DLD1 (cell line): ENCODE measurements around the gene GMPR2.

Source experiments
- in situ Hi-C: cut with HindIII; loops from 2 replicates; pipeline ENCODE4 v1.10.0; 2017; ENCODE audit warnings: low sequenced_read_pairs

Gene GMPR2

GRCh38 chr14:24232645-24233537, at the start of gene GMPR2:
Gene GMPR2 (plus strand): TSS chr14:24232929. CDS start chr14:24233254, 325 bp downstream.
- in situ Hi-C loops: no loop called here

DNA sequence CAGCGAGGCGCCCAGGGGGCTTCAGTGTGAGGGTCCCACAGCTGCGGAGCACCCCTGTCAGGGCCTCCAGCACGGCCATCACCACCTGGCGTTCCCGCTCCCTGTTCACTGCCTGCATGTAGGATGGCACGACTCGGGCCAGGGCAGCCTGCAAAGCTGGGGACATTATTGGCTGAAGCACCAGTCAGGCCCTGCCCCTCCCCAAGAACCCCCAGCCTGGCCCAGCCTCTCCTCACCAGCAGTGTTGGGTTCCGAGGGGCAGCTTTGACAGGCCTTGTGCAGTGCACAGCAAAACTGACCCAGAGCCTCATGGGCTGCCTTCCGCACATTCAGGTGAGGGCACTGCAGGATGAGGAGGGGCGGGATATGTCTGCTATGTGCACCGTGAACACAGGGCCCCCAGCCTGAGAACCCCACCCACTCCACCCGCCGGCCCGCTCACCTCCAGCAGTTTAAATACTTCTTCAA, 49.7 kb upstream of the GMPR2 start:
- in situ Hi-C loops: no loop called here

- in situ Hi-C loops: no loop called here
Measured at GRCh38 chr14:24184104-24184970, 48.4 kb upstream of the GMPR2 start.

- in situ Hi-C loops: no loop called here
Measured at GRCh38 chr14:24185026-24185425, 47.7 kb upstream of the GMPR2 start.

DNA sequence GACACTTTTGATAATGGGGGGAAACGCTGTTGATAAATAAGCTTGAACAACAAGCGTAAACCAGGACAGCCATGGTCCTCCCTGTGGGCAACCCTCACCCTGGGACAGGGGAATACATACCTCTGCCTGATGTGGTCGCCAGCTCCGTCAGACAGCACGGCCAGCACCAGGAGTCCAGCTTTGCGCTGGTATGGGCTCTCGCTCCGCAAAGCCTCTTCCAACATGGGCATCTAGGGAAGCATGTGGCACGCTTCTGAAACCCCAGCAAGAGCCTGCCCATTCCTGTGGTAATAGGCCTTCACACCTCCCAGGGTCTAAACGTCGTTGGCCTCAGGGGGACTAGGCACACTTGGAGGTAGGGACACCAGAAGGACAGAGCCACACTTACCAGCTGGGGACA, 47.0 kb upstream of the GMPR2 start:
- in situ Hi-C loops: no loop called here

- in situ Hi-C loops: no loop called here
Measured at GRCh38 chr14:24186831-24187538, 45.7 kb upstream of the GMPR2 start.

DNA sequence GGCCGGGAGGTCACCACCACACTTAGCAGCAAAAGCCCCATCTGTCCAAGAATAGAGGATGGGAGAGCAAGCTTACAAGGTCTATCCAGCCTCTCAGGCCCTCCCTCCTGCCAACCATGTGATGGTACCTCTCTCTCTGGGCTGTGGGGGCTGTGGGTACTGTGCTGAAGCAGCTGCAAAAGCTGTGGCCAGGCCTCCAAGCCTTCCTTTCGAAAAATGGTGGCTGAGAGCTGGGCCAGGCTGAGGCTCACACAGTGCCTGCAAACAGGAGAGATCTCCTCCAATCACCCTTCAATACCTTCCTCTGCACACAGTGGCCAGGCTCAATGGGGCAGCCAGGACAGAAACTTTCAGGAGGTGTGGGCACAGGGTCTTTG, 45.2 kb upstream of the GMPR2 start:
- in situ Hi-C loops: no loop called here

- in situ Hi-C loops: no loop called here
Measured at GRCh38 chr14:24188251-24189058, 44.3 kb upstream of the GMPR2 start, which contains the start of gene IPO4. Gene IPO4 (minus strand): TSS chr14:24188816. CDS start chr14:24188787, 29 bp downstream.

DNA sequence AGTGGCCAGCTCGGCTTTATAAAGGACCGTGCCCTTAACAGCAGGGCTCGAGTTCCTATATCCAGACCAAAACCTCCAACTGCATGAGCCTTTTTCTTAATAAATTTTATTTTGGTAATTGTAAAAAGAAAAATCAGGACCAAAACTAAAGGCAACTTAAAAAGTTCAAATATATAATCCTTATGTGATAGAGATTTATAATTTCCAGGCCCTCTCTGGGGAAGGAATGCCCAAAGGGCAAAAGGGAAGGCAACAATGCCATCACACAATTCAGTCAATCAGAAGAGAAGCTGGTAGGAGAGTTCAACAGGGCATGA, 43.7 kb upstream of the GMPR2 start:
- in situ Hi-C loops: no loop called here

GRCh38 chr14:24189460-24189859, 43.3 kb upstream of the GMPR2 start:
- in situ Hi-C loops: no loop called here

GRCh38 chr14:24190416-24190815, 42.3 kb upstream of the GMPR2 start:
- in situ Hi-C loops: no loop called here

GRCh38 chr14:24192933-24193332, 39.8 kb upstream of the GMPR2 start:
- in situ Hi-C loops: no loop called here

DNA sequence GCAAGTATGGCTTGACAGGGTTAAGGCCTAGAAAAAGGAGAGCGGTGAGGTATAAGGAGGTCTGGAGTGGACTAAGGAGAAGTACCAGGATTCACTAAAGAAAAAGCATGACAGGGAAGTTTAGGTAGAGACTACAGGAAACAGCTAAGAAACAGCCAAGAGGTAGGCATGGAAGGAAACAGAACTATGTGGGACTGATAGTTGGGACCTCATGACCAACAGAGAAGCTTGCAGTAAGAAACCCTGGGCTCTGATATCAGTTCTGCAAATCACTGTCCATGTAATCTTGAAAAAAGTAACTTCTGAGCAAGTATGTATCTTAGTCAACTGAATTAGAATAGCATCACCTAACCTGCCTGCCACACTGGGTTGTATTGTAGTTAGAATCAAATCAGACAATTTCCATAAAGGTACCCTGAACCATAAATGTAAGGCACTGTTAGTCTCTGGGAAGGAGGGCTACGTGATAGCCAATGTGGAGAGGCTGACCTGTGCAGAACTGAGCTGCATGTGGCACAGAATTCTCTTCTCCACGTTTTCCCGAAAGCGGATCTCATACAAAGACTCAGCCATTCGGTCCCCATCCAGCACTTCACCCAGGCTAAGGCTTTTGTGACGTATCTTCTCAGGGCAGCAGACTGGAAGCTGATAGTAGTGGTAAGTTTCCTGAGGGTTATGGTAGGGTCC, 38.4 kb upstream of the GMPR2 start:
- in situ Hi-C loops: no loop called here

DNA sequence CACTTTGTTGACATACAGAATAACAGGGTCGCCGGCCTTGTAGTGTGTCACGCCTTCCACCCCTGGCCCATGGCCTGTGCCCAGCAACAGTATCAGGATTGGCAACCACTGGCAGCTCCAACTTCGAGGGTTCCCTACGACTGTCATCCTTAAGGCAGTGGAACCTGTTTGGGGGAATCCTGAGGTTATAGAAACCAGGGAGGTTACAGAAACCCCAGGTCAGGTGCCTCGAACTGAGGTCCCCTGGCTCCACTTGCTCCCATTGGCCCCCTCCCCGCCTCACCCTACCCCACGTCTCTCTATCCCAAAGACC, 37.9 kb upstream of the GMPR2 start:
- in situ Hi-C loops: no loop called here

GRCh38 chr14:24195186-24196070, 37.3 kb upstream of the GMPR2 start, which contains the start of gene TM9SF1:
Gene TM9SF1 (minus strand): TSS chr14:24195441. CDS start chr14:24195019, 422 bp downstream.
- in situ Hi-C loops: no loop called here

GRCh38 chr14:24196071-24197055, 36.4 kb upstream of the GMPR2 start:
- in situ Hi-C loops: no loop called here

DNA sequence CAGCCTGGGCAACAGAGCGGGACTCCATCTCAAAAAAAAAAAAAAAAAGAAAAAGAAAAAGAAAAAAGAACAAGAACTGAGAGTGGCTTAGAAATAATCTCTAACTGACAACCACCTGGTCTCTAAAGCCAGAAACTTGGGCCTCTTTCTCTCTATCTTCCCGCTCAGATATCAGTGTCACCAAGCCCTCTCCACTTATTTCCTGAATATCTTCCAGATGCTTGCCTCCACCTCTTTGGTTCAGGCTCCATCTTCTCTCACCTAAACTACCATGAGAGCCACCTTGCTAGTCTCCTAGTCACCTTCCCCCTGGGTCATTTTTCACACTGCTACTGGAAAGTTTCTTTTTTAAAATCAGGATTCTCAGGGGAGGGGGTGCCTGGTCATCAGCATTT, 35.7 kb upstream of the GMPR2 start:
- in situ Hi-C loops: no loop called here
